HepG2 (cell line): ENCODE data around the gene ARMH3. TPM values are rescaled to one million over a fixed set of nuclear protein-coding genes. Genes with fewer than 3 reads are reported as not detected.
A peak's percentile ranks its signal among the peaks of the same experiment; 100 is the strongest.

Experiments used
- BCL6 ChIP-seq: IDR thresholded peaks from 2 replicates; pipeline ENCODE4 v1.6.1; 2016; ENCODE audit warnings: missing genetic modification reagents, missing compliant biosample characterization
- ELF4 ChIP-seq: sonication (generic); formaldehyde crosslinking; IDR thresholded peaks from 2 replicates; pipeline ENCODE4 v1.5.0; 2020; ENCODE audit warnings: missing genetic modification reagents, mild to moderate bottlenecking, moderate library complexity, borderline replicate concordance
- HCFC1 ChIP-seq: fragments of 150-350 bp; IDR thresholded peaks from 2 replicates; pipeline ENCODE4 v1.6.1; 2014; ENCODE audit warnings: low read depth, low read length
- IKZF4 ChIP-seq: sonication (generic); formaldehyde crosslinking; IDR thresholded peaks from 2 replicates; pipeline ENCODE4 v1.5.1; 2020; ENCODE audit warnings: borderline replicate concordance, mild to moderate bottlenecking, low read depth, missing genetic modification reagents; ENCODE audit errors: not compliant biosample characterization
- MED8 ChIP-seq: sonication (generic); formaldehyde crosslinking; IDR thresholded peaks from 2 replicates; pipeline ENCODE4 v1.8.1; 2023; ENCODE audit warnings: mild to moderate bottlenecking, missing genetic modification reagents; ENCODE audit not compliant: insufficient replicate concordance
- PAX8 ChIP-seq: sonication (generic); formaldehyde crosslinking; IDR thresholded peaks from 2 replicates; pipeline ENCODE4 v1.8.0; 2022; ENCODE audit warnings: mild to moderate bottlenecking, missing genetic modification reagents, borderline replicate concordance
- SCMH1 ChIP-seq: sonication (generic); formaldehyde crosslinking; IDR thresholded peaks from 2 replicates; pipeline ENCODE4 v1.9.0; 2021; ENCODE audit warnings: missing genetic modification reagents, mild to moderate bottlenecking, borderline replicate concordance
- STAT5B ChIP-seq: sonication (generic); formaldehyde crosslinking; IDR thresholded peaks from 2 replicates; pipeline ENCODE4 v1.4.0; 2020; ENCODE audit warnings: missing genetic modification reagents
- ZBED4 ChIP-seq: sonication (generic); formaldehyde crosslinking; IDR thresholded peaks from 2 replicates; pipeline ENCODE4 v1.4.0; 2020; ENCODE audit warnings: missing genetic modification reagents, borderline replicate concordance
- ZBTB46 ChIP-seq: sonication (generic); formaldehyde crosslinking; IDR thresholded peaks from 2 replicates; pipeline ENCODE4 v1.4.0; 2020; ENCODE audit warnings: mild to moderate bottlenecking, missing genetic modification reagents, borderline replicate concordance
- ZNF44 ChIP-seq: sonication (generic); formaldehyde crosslinking; IDR thresholded peaks from 2 replicates; pipeline ENCODE4 v1.5.1; 2020; ENCODE audit warnings: mild to moderate bottlenecking, missing genetic modification reagents
- ZNF605 ChIP-seq: sonication (generic); formaldehyde crosslinking; IDR thresholded peaks from 2 replicates; pipeline ENCODE4 v1.8.0; 2022; ENCODE audit warnings: mild to moderate bottlenecking, missing genetic modification reagents
- ZNF775 ChIP-seq: sonication (generic); formaldehyde crosslinking; IDR thresholded peaks from 2 replicates; pipeline ENCODE4 v1.4.0; 2020; ENCODE audit warnings: missing genetic modification reagents, mild to moderate bottlenecking, moderate library complexity, borderline replicate concordance
- polyA plus RNA-seq, 8 experiments: library from polyadenylated mRNA; depleted of rRNA in 3 of 8; stranded (reverse) in 7 of 8; unstranded in 1 of 8; fragments of >200 nt; fragmentation: Illumina TruSeq in 4 of 8; extraction: Trizol in 4 of 8; gene quantifications; 2 replicates each; pipeline versions ENCODE4 v1.2.1 to v1.2.3, GENCODE V29; 2011 to 2016; ENCODE audit warnings: low read depth in 4 of 8, missing spikeins in 1 of 8, mixed read lengths in 1 of 8; ENCODE audit not compliant: insufficient read depth in 1 of 8
- total RNA-seq, 5 experiments: library from RNA; depleted of rRNA; stranded (reverse); fragments of >200 nt; fragmentation: Illumina TruSeq; extraction: Trizol; gene quantifications; 2 replicates each; pipeline ENCODE4 v1.2.3, GENCODE V29; 2016; ENCODE audit warnings: low read depth in 1 of 5
- TF ChIP-seq, protein P1 (sequence below): sonication (generic); formaldehyde crosslinking; IDR thresholded peaks from 2 replicates; pipeline ENCODE4 v1.4.0; 2020; ENCODE audit warnings: missing genetic modification reagents, borderline replicate concordance
- TF ChIP-seq, protein P2 (sequence below): IDR thresholded peaks from 2 replicates; pipeline ENCODE4 v1.6.1; 2016
- TF ChIP-seq, protein P3 (sequence below): IDR thresholded peaks from 2 replicates; pipeline ENCODE4 v1.6.1; 2016; ENCODE audit warnings: low read depth, control low read depth

The ARMH3 gene
- total and polyA plus RNA-seq, 2 of the 13 experiments (the other 11 are each of a cell fraction or from before 2014, with no cell fraction given): 8.4 to 16.9 TPM

DNA sequence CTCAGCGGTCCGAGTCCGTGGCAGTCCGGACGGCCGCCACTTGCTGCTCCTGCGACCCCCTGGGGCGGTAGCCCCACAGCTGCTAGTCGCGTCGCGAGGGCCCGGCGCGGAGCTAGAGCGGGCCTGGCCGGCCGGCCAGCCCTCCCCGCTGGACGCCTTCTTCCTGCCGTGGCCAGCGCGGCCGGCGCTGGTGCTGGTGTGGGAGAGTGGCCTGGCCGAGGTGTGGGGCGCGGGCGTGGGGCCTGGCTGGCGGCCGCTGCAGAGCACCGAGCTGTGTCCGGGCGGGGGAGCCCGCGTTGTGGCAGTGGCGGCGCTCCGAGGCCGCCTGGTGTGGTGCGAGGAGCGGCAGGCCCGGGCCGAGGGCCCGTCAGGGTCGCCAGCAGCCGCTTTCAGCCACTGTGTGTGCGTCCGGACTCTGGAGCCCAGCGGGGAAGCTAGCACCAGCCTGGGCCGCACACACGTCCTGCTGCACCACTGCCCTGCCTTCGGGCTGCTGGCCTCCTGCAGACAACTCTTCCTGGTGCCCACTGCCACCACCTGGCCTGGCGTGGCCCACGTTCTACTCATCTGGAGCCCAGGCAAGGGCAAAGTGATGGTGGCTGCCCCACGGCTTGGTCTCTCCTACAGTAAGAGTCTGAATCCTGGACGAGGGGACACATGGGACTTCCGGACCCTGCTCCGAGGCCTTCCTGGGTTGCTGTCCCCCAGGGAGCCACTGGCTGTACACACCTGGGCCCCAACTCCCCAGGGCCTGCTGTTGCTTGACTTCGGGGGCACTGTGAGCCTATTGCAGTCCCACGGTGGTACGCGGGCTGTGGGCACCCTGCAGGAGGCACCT, 9.8 kb upstream of the ARMH3 start (continued):
- TF ChIP-seq ZBTB46 (CRISPR knock-in tag) (no peak), MED8 (CRISPR knock-in tag) (no peak), ZNF44 (CRISPR knock-in tag) (no peak), IKZF4 (peak; percentile 74), HCFC1 (no peak), STAT5B (CRISPR knock-in tag) (no peak), ZBED4 (CRISPR knock-in tag) (no peak), PAX8 (CRISPR knock-in tag) (no peak), BCL6 (CRISPR knock-in tag) (no peak), ELF4 (CRISPR knock-in tag) (no peak), ZNF605 (CRISPR knock-in tag) (peak; percentile 74; the same call in 1 of the 2 replicates), SCMH1 (CRISPR knock-in tag) (no peak), ZNF775 (no peak)
- TF ChIP-seq, protein P1, sequence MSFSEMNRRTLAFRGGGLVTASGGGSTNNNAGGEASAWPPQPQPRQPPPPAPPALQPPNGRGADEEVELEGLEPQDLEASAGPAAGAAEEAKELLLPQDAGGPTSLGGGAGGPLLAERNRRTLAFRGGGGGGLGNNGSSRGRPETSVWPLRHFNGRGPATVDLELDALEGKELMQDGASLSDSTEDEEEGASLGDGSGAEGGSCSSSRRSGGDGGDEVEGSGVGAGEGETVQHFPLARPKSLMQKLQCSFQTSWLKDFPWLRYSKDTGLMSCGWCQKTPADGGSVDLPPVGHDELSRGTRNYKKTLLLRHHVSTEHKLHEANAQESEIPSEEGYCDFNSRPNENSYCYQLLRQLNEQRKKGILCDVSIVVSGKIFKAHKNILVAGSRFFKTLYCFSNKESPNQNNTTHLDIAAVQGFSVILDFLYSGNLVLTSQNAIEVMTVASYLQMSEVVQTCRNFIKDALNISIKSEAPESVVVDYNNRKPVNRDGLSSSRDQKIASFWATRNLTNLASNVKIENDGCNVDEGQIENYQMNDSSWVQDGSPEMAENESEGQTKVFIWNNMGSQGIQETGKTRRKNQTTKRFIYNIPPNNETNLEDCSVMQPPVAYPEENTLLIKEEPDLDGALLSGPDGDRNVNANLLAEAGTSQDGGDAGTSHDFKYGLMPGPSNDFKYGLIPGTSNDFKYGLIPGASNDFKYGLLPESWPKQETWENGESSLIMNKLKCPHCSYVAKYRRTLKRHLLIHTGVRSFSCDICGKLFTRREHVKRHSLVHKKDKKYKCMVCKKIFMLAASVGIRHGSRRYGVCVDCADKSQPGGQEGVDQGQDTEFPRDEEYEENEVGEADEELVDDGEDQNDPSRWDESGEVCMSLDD (CRISPR knock-in tag): no peak
- TF ChIP-seq, protein P2, sequence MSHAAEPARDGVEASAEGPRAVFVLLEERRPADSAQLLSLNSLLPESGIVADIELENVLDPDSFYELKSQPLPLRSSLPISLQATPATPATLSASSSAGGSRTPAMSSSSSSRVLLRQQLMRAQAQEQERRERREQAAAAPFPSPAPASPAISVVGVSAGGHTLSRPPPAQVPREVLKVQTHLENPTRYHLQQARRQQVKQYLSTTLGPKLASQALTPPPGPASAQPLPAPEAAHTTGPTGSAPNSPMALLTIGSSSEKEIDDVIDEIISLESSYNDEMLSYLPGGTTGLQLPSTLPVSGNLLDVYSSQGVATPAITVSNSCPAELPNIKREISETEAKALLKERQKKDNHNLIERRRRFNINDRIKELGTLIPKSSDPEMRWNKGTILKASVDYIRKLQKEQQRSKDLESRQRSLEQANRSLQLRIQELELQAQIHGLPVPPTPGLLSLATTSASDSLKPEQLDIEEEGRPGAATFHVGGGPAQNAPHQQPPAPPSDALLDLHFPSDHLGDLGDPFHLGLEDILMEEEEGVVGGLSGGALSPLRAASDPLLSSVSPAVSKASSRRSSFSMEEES (CRISPR knock-in tag): peak; percentile 2; the same call in 1 of the 2 replicates
- TF ChIP-seq, protein P3, sequence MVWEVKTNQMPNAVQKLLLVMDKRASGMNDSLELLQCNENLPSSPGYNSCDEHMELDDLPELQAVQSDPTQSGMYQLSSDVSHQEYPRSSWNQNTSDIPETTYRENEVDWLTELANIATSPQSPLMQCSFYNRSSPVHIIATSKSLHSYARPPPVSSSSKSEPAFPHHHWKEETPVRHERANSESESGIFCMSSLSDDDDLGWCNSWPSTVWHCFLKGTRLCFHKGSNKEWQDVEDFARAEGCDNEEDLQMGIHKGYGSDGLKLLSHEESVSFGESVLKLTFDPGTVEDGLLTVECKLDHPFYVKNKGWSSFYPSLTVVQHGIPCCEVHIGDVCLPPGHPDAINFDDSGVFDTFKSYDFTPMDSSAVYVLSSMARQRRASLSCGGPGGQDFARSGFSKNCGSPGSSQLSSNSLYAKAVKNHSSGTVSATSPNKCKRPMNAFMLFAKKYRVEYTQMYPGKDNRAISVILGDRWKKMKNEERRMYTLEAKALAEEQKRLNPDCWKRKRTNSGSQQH: 0 out of 2 replicates have a peak, but pooled peaks have one; percentile 36
